ENCODE results near the gene FER.
"Not testable (repeated sequence)": the region's sequence is repeated elsewhere in the genome, so short reads cannot be mapped to it uniquely, and the experiment has no call there.

GRCh38 chr5:108700388-108700787 lies 47.3 kb upstream of the FER start:
- not testable (repeated sequence) for TF ChIP-seq FOXJ3 (CRISPR knock-in tag; IDR thresholded peaks at IDR 0.05); TAF1 (IDR thresholded peaks at IDR 0.05; ENCODE audit: control insufficient read depth, extremely low read depth, insufficient read depth, low read length, severe bottlenecking); GABPA (tag; conservative IDR thresholded peaks at IDR 0.05; ENCODE audit: low read depth); RBM39 (optimal IDR thresholded peaks at IDR 0.05; ENCODE audit: low read depth, low read length); EZH2 (IDR thresholded peaks at IDR 0.05; ENCODE audit: borderline replicate concordance, low read depth, low read length); CTCF (IDR thresholded peaks at IDR 0.05 in 2 of 3, conservative IDR thresholded peaks at IDR 0.05 in 1 of 3; ENCODE audit: insufficient read depth in 2 of 3, low read depth in 1 of 3, low read length in 3 of 3); POLR2AphosphoS5 (IDR thresholded peaks at IDR 0.05; ENCODE audit: control insufficient read depth, insufficient read depth, low read depth, low read length); SMARCE1 (IDR thresholded peaks at IDR 0.05)
- TF ChIP-seq, protein P1, sequence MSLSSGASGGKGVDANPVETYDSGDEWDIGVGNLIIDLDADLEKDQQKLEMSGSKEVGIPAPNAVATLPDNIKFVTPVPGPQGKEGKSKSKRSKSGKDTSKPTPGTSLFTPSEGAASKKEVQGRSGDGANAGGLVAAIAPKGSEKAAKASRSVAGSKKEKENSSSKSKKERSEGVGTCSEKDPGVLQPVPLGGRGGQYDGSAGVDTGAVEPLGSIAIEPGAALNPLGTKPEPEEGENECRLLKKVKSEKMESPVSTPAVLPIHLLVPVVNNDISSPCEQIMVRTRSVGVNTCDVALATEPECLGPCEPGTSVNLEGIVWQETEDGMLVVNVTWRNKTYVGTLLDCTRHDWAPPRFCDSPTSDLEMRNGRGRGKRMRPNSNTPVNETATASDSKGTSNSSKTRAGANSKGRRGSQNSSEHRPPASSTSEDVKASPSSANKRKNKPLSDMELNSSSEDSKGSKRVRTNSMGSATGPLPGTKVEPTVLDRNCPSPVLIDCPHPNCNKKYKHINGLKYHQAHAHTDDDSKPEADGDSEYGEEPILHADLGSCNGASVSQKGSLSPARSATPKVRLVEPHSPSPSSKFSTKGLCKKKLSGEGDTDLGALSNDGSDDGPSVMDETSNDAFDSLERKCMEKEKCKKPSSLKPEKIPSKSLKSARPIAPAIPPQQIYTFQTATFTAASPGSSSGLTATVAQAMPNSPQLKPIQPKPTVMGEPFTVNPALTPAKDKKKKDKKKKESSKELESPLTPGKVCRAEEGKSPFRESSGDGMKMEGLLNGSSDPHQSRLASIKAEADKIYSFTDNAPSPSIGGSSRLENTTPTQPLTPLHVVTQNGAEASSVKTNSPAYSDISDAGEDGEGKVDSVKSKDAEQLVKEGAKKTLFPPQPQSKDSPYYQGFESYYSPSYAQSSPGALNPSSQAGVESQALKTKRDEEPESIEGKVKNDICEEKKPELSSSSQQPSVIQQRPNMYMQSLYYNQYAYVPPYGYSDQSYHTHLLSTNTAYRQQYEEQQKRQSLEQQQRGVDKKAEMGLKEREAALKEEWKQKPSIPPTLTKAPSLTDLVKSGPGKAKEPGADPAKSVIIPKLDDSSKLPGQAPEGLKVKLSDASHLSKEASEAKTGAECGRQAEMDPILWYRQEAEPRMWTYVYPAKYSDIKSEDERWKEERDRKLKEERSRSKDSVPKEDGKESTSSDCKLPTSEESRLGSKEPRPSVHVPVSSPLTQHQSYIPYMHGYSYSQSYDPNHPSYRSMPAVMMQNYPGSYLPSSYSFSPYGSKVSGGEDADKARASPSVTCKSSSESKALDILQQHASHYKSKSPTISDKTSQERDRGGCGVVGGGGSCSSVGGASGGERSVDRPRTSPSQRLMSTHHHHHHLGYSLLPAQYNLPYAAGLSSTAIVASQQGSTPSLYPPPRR (CRISPR knock-in tag; IDR thresholded peaks at IDR 0.05; ENCODE audit: borderline replicate concordance) = not testable (repeated sequence)
